ENCODE results near the gene POLR1B.

DNA sequence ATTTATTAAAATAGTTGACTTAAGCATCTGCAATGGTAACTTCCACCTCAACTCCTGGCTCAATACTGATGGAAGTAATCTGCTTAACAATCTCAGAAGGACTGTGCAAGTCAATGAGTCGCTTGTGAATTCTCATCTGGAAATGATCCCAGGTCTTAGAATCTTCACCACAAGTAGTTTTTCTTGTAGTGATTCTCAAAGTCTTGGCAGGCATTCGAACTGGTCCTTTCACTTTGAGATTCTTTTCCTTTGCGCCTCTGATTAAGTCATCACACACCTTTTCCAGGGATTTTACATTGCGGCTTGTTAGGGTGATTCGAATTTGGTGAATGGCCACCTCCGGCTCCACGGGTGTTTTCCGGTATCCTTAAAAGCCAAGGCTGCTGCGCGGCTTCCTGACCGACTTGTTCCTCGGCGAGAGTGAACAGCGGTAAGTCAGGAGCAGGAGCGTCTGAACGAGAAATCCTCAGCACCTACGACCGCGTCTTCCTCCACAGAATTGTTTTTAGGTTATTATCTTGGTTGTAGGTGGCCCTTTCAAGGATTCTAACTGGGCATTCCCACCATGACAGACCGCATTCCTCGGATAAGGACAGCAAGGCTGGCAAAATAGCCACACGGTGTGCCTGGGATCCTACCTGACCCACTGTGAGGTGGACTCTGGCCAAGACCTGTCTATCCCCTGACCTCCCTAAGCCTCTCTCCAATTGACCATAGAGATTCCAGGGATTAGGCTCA lies 79.7 kb downstream of the POLR1B start:
- TF ChIP-seq POLR2A (IDR thresholded peaks at IDR 0.05; ENCODE audit: low read length) = no peak
- no peak for TF ChIP-seq GATA1 (IDR thresholded peaks at IDR 0.05; ENCODE audit: low read depth, low read length)

Data from erythroblast (primary cell).